ENCODE measurements around the gene GOLGA8B. TPM values are rescaled to one million over a fixed set of nuclear protein-coding genes. Genes with fewer than 3 reads are reported as not detected.
A peak's percentile ranks its signal among the peaks of the same experiment; 100 is the strongest.
"Not testable (repeated sequence)": the region's sequence is repeated elsewhere in the genome, so short reads cannot be mapped to it uniquely, and the experiment has no call there.

The GOLGA8B gene
- total RNA-seq, 1 donor from 2014 or later, result 48.7 TPM

GRCh38 chr15:34581043-34581365 lies 2.4 kb downstream of the GOLGA8B start:
- TF ChIP-seq CTCF (IDR thresholded peaks at IDR 0.05; ENCODE audit: insufficient read depth, low read length, severe bottlenecking), result no peak
- no peak for FAIRE-seq

GRCh38 chr15:34580251-34581042 lies 3.0 kb downstream of the GOLGA8B start:
- DNase-seq (ENCODE audit: low read depth); FAIRE-seq; H3K36me3 ChIP-seq (ENCODE audit: control insufficient read depth, insufficient read depth, low read length); H3K27me3 ChIP-seq (ENCODE audit: control insufficient read depth, insufficient read depth, low read length); H3K4me3 ChIP-seq (ENCODE audit: low read depth, low read length): not testable (repeated sequence)

More at GRCh38 chr15:34581043-34581365, 2.4 kb downstream of the GOLGA8B start:
- peaks cover 1% of the 10 kb centered on the region for H3K36me3 ChIP-seq (ENCODE audit: control insufficient read depth, insufficient read depth, low read length)
- H3K27me3 ChIP-seq (ENCODE audit: control insufficient read depth, insufficient read depth, low read length), result no peaks in the 10 kb centered on the region
- DNase-seq (ENCODE audit: low read depth), result no peak
- H3K4me3 ChIP-seq (ENCODE audit: low read depth, low read length), result no peak overlapping the region

- no peaks in the 10 kb centered on the region for H3K27me3 ChIP-seq (ENCODE audit: control insufficient read depth, insufficient read depth, low read length)
- DNase-seq (ENCODE audit: low read depth), result no peak
- H3K4me3 ChIP-seq (ENCODE audit: low read depth, low read length), result no peak overlapping the region
- FAIRE-seq, result no peak
- H3K36me3 ChIP-seq (ENCODE audit: control insufficient read depth, insufficient read depth, low read length), result peaks cover 1% of the 10 kb centered on the region
- no peak for TF ChIP-seq CTCF (IDR thresholded peaks at IDR 0.05; ENCODE audit: insufficient read depth, low read length, severe bottlenecking)
Measured at GRCh38 chr15:34578283-34578674, 5.2 kb downstream of the GOLGA8B start.

GRCh38 chr15:34577658-34578282 lies 5.7 kb downstream of the GOLGA8B start:
- FAIRE-seq; H3K4me3 ChIP-seq (ENCODE audit: low read depth, low read length); H3K27me3 ChIP-seq (ENCODE audit: control insufficient read depth, insufficient read depth, low read length); H3K36me3 ChIP-seq (ENCODE audit: control insufficient read depth, insufficient read depth, low read length): not testable (repeated sequence)
- peak; percentile 37 for DNase-seq (ENCODE audit: low read depth)

- not testable (repeated sequence) for DNase-seq (ENCODE audit: low read depth); FAIRE-seq; H3K36me3 ChIP-seq (ENCODE audit: control insufficient read depth, insufficient read depth, low read length); H3K27me3 ChIP-seq (ENCODE audit: control insufficient read depth, insufficient read depth, low read length); H3K4me3 ChIP-seq (ENCODE audit: low read depth, low read length)
Measured at GRCh38 chr15:34575035-34575434, 8.4 kb downstream of the GOLGA8B start.

GRCh38 chr15:34572921-34573320 lies 10.5 kb downstream of the GOLGA8B start:
- not testable (repeated sequence) for FAIRE-seq; H3K4me3 ChIP-seq (ENCODE audit: low read depth, low read length); H3K27me3 ChIP-seq (ENCODE audit: control insufficient read depth, insufficient read depth, low read length); H3K36me3 ChIP-seq (ENCODE audit: control insufficient read depth, insufficient read depth, low read length); DNase-seq (ENCODE audit: low read depth)

GRCh38 chr15:34572019-34572641 lies 11.3 kb downstream of the GOLGA8B start:
- not testable (repeated sequence) for H3K4me3 ChIP-seq (ENCODE audit: low read depth, low read length); FAIRE-seq; DNase-seq (ENCODE audit: low read depth); H3K36me3 ChIP-seq (ENCODE audit: control insufficient read depth, insufficient read depth, low read length); H3K27me3 ChIP-seq (ENCODE audit: control insufficient read depth, insufficient read depth, low read length)

- FAIRE-seq; H3K36me3 ChIP-seq (ENCODE audit: control insufficient read depth, insufficient read depth, low read length); H3K4me3 ChIP-seq (ENCODE audit: low read depth, low read length); DNase-seq (ENCODE audit: low read depth); H3K27me3 ChIP-seq (ENCODE audit: control insufficient read depth, insufficient read depth, low read length): not testable (repeated sequence)
Measured at GRCh38 chr15:34569670-34570396, 13.6 kb downstream of the GOLGA8B start.

GRCh38 chr15:34567174-34567573 lies 16.3 kb downstream of the GOLGA8B start:
- FAIRE-seq; H3K4me3 ChIP-seq (ENCODE audit: low read depth, low read length); H3K27me3 ChIP-seq (ENCODE audit: control insufficient read depth, insufficient read depth, low read length); H3K36me3 ChIP-seq (ENCODE audit: control insufficient read depth, insufficient read depth, low read length); DNase-seq (ENCODE audit: low read depth): not testable (repeated sequence)

- not testable (repeated sequence) for H3K36me3 ChIP-seq (ENCODE audit: control insufficient read depth, insufficient read depth, low read length); H3K4me3 ChIP-seq (ENCODE audit: low read depth, low read length); FAIRE-seq; H3K27me3 ChIP-seq (ENCODE audit: control insufficient read depth, insufficient read depth, low read length); DNase-seq (ENCODE audit: low read depth)
Measured at GRCh38 chr15:34564711-34565110, 18.7 kb downstream of the GOLGA8B start.

GRCh38 chr15:34560814-34561213 lies 22.6 kb downstream of the GOLGA8B start:
- not testable (repeated sequence) for H3K36me3 ChIP-seq (ENCODE audit: control insufficient read depth, insufficient read depth, low read length); FAIRE-seq; DNase-seq (ENCODE audit: low read depth); H3K27me3 ChIP-seq (ENCODE audit: control insufficient read depth, insufficient read depth, low read length); H3K4me3 ChIP-seq (ENCODE audit: low read depth, low read length)

- FAIRE-seq; H3K4me3 ChIP-seq (ENCODE audit: low read depth, low read length); DNase-seq (ENCODE audit: low read depth); H3K27me3 ChIP-seq (ENCODE audit: control insufficient read depth, insufficient read depth, low read length); H3K36me3 ChIP-seq (ENCODE audit: control insufficient read depth, insufficient read depth, low read length): not testable (repeated sequence)
Measured at GRCh38 chr15:34559764-34560163, 23.7 kb downstream of the GOLGA8B start.
